Measurements from ENCODE around the gene AQP1. TPM values are rescaled to one million over a fixed set of nuclear protein-coding genes. Genes with fewer than 3 reads are reported as not detected.

The AQP1 gene
- total and polyA plus RNA-seq, 4 donors = 8.9 to 76.3 (median 23.5) TPM

- WGBS = 78% methylated on average over 6 of the region's 6 CpGs
- H3K4me1 ChIP-seq (ENCODE audit: control insufficient read depth in 4 of 4, insufficient read depth in 4 of 4, low read length in 3 of 4) = no peaks in the 10 kb centered on the region
- no peak overlapping the region for H3K4me3 ChIP-seq (ENCODE audit: low read depth in 1 of 3, low read length in 3 of 3)
- H3K27ac ChIP-seq (ENCODE audit: low read depth in 1 of 2, low read length in 2 of 2) = no peak overlapping the region
- H3K36me3 ChIP-seq (ENCODE audit: control insufficient read depth in 4 of 4, insufficient read depth in 3 of 4, low read depth in 1 of 4, low read length in 3 of 4) = no peaks in the 10 kb centered on the region
- no peak for TF ChIP-seq RAD21 (IDR thresholded peaks at IDR 0.05)
- H3K9ac ChIP-seq (ENCODE audit: low read depth in 1 of 2, low read length in 2 of 2) = no peak overlapping the region
- no peaks in the 10 kb centered on the region for H3K9me3 ChIP-seq (ENCODE audit: control insufficient read depth in 4 of 4, low read length in 3 of 4)
- H3K27me3 ChIP-seq (ENCODE audit: control insufficient read depth in 4 of 4, insufficient read depth in 4 of 4, low read length in 3 of 4) = no peaks in the 10 kb centered on the region
- DNase-seq (ENCODE audit: low spot score) = no peak
Measured at GRCh38 chr7:30915751-30916150, 4.1 kb downstream of the AQP1 start.

GRCh38 chr7:30916255-30916654, 4.6 kb downstream of the AQP1 start:
- no peak for DNase-seq (ENCODE audit: low spot score)
- Histone ChIP-seq H3K27me3 (ENCODE audit: control insufficient read depth in 4 of 4, insufficient read depth in 4 of 4, low read length in 3 of 4) (no peaks in the 10 kb centered on the region), H3K36me3 (ENCODE audit: control insufficient read depth in 4 of 4, insufficient read depth in 3 of 4, low read depth in 1 of 4, low read length in 3 of 4) (no peaks in the 10 kb centered on the region), H3K4me1 (ENCODE audit: control insufficient read depth in 4 of 4, insufficient read depth in 4 of 4, low read length in 3 of 4) (no peaks in the 10 kb centered on the region), H3K9me3 (ENCODE audit: control insufficient read depth in 4 of 4, low read length in 3 of 4) (no peaks in the 10 kb centered on the region), H3K27ac (ENCODE audit: low read depth in 1 of 2, low read length in 2 of 2) (no peak overlapping the region), H3K9ac (ENCODE audit: low read depth in 1 of 2, low read length in 2 of 2) (no peak overlapping the region), H3K4me3 (ENCODE audit: low read depth in 1 of 3, low read length in 3 of 3) (no peak overlapping the region)
- WGBS = 87% methylated on average over 3 of the region's 3 CpGs
- TF ChIP-seq SP1 (IDR thresholded peaks at IDR 0.05) = no peak
- TF ChIP-seq YY1 (IDR thresholded peaks at IDR 0.05) = no peak
- TF ChIP-seq RXRA (IDR thresholded peaks at IDR 0.05) = no peak
- no peak for TF ChIP-seq GABPA (IDR thresholded peaks at IDR 0.05 in 1 of 2, conservative IDR thresholded peaks at IDR 0.05 in 1 of 2)
- TF ChIP-seq REST (IDR thresholded peaks at IDR 0.05) = no peak

- TF ChIP-seq RXRA (IDR thresholded peaks at IDR 0.05) = no peak
- no peak for TF ChIP-seq FOXA1 (IDR thresholded peaks at IDR 0.05)
- TF ChIP-seq CTCF (IDR thresholded peaks at IDR 0.05; ENCODE audit: low read depth, low read length, missing input control) = no peak
- TF ChIP-seq TAF1 (conservative IDR thresholded peaks at IDR 0.05) = no peak
- no peak for TF ChIP-seq YY1 (IDR thresholded peaks at IDR 0.05)
- no peak for TF ChIP-seq EGR1 (IDR thresholded peaks at IDR 0.05; ENCODE audit: low read depth in 2 of 2)
- no peak for TF ChIP-seq HNF4A (conservative IDR thresholded peaks at IDR 0.05)
- no peak for TF ChIP-seq RAD21 (IDR thresholded peaks at IDR 0.05)
- no peak for TF ChIP-seq REST (IDR thresholded peaks at IDR 0.05)
- no peak for TF ChIP-seq HNF4G (IDR thresholded peaks at IDR 0.05)
- no peak for TF ChIP-seq NR2F2 (IDR thresholded peaks at IDR 0.05)
- no peak for TF ChIP-seq GABPA (IDR thresholded peaks at IDR 0.05 in 1 of 2, conservative IDR thresholded peaks at IDR 0.05 in 1 of 2)
- no peak for TF ChIP-seq ZBTB33 (IDR thresholded peaks at IDR 0.05)
- TF ChIP-seq MAX (IDR thresholded peaks at IDR 0.05) = no peak
- no peak for TF ChIP-seq JUND (IDR thresholded peaks at IDR 0.05)
- no peak for TF ChIP-seq FOXA2 (IDR thresholded peaks at IDR 0.05)
- TF ChIP-seq SP1 (IDR thresholded peaks at IDR 0.05) = no peak
- TF ChIP-seq ATF3 (IDR thresholded peaks at IDR 0.05) = no peak
- no peak for DNase-seq (ENCODE audit: low spot score)
- no peak overlapping the region for H3K27ac ChIP-seq (ENCODE audit: low read depth in 1 of 2, low read length in 2 of 2)
- H3K36me3 ChIP-seq (ENCODE audit: control insufficient read depth in 4 of 4, insufficient read depth in 3 of 4, low read depth in 1 of 4, low read length in 3 of 4) = no peaks in the 10 kb centered on the region
- H3K27me3 ChIP-seq (ENCODE audit: control insufficient read depth in 4 of 4, insufficient read depth in 4 of 4, low read length in 3 of 4) = no peaks in the 10 kb centered on the region
- no peak overlapping the region for H3K4me3 ChIP-seq (ENCODE audit: low read depth in 1 of 3, low read length in 3 of 3)
- no peak overlapping the region for H3K9ac ChIP-seq (ENCODE audit: low read depth in 1 of 2, low read length in 2 of 2)
- H3K4me1 ChIP-seq (ENCODE audit: control insufficient read depth in 4 of 4, insufficient read depth in 4 of 4, low read length in 3 of 4) = no peaks in the 10 kb centered on the region
- no peaks in the 10 kb centered on the region for H3K9me3 ChIP-seq (ENCODE audit: control insufficient read depth in 4 of 4, low read length in 3 of 4)
- WGBS = 90% methylated on average over 7 of the region's 7 CpGs
Measured at GRCh38 chr7:30916767-30917166, 5.1 kb downstream of the AQP1 start.
